Body of pancreas (tissue), 4 donors: ENCODE results near the gene CTRL. TPM values are rescaled to one million over a fixed set of nuclear protein-coding genes. Genes with fewer than 3 reads are reported as not detected.

Source experiments
- ATAC-seq: fragments of 150-250 bp; one replicate; pipeline ENCODE4 v1.9.1; 2016
- DNase-seq, 4 donors: peaks; one replicate each; pipeline ENCODE4 v3.0.0-alpha.2; 2019
- H3K27ac ChIP-seq, 4 donors: fragments of 200-600 bp; sonication (generic); 1 replicate in 3 of 4; 2 replicates in 1 of 4; pipeline versions ENCODE4 v1.5.1 to v1.6.1; 2016 to 2019; ENCODE audit warnings: mild to moderate bottlenecking in 1 of 4, mixed read lengths in 1 of 4, moderate library complexity in 1 of 4
- H3K27me3 ChIP-seq, 2 donors: fragments of 200-600 bp; sonication (generic); one replicate each; pipeline ENCODE4 v1.6.0; 2016; ENCODE audit warnings: mild to moderate bottlenecking in 1 of 2
- H3K36me3 ChIP-seq, 2 donors: fragments of 200-600 bp; sonication (generic); replicated peaks in 1 of 2; 2 replicates each; pipeline ENCODE4 v1.5.1; 2016; ENCODE audit warnings: low read depth in 2 of 2; ENCODE audit not compliant: insufficient read depth in 1 of 2
- H3K4me1 ChIP-seq: fragments of 200-600 bp; sonication (generic); one replicate; pipeline ENCODE4 v1.6.0; 2016
- H3K4me3 ChIP-seq, 2 donors: fragments of 200-600 bp; sonication (generic); 1 replicate in 1 of 2; 2 replicates in 1 of 2; pipeline ENCODE4 v1.5.1; 2016 to 2019
- H3K9me3 ChIP-seq, 3 donors: fragments of 200-600 bp; sonication (generic); 1 replicate in 2 of 3; 2 replicates in 1 of 3; pipeline ENCODE4 v1.5.1; 2016
- POLR2A ChIP-seq, 3 donors: fragments of 450-650 bp; IDR thresholded peaks; one replicate each; pipeline ENCODE4 v1.6.1; 2016; ENCODE audit warnings: antibody characterized with exemption in 3 of 3, mild to moderate bottlenecking in 2 of 3
- WGBS, 2 donors: methylation state at CpG; one replicate each; pipeline ENCODE4 v1.1.5; 2017; 5-methylcytosine and 5-hydroxymethylcytosine counted together
- intact Hi-C: fragments of 100-400 bp; cut with DNase I; formaldehyde crosslinking; loops from one replicate; pipeline ENCODE4 v1.15.1; 2023
- total RNA-seq, 2 donors: library from RNA; depleted of rRNA; stranded (reverse); fragments of >200 nt; gene quantifications; one replicate each; pipeline ENCODE4 v1.1.0, GENCODE V29; 2016
- TF ChIP-seq, protein P1 (sequence below), 7 experiments: fragments of 450-650 bp in 4 of 7; fragments of 200-600 bp in 3 of 7; sonication (generic) in 3 of 7; IDR thresholded peaks; one replicate each; pipeline ENCODE4 v1.5.1; 2016 to 2019; ENCODE audit warnings: antibody characterized with exemption in 7 of 7

Gene CTRL
- total RNA-seq, 2 donors from 2014 or later: 286 to 1,726 TPM

DNA sequence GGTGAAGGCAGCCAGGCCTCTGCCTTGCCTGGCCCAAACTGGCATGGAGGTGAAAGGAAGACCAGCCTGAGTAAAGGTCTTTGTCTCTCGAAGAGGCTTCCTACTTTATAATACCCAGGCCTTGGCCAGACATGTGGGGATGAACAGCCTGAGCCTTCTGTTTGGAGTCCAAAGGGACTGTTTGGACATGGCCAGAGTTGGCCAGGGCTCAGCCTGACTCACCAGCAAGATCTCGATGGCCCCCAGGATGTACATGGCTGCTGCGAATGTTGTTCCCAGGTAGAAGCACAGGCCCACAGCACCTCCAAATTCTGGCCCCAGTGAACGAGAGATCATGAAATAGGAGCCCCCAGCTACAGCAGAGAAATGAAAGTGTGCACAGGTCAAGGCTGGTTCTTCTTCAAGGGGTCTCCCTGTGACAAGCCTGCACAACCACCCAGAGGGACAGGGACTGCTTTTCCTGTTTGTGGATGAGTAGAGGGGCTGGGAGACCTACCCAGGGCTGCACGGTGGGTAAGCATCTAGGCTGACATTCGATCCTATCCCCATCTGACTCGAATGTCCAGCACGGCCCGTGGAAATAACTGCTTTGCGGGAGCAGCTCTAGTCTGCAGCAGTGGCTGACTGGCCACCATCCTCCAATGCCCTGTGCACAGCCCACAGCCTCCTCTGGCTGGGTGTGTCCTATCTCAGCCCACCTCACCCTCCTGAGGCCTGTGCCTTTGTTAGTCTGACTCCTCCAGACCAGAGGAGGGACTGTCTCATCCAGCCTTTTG is 22.9 kb upstream of the CTRL start:
- ATAC-seq (no peak), DNase-seq (no peak)
- intact Hi-C loops: no loop called here
- peaks cover 0 to 12% of the 10 kb centered on the region in 2 donors for H3K36me3 ChIP-seq
- no peaks in the 10 kb centered on the region for H3K9me3 ChIP-seq
- no peak overlapping the region for H3K4me3 ChIP-seq
- no peaks in the 10 kb centered on the region for H3K4me1 ChIP-seq
- no peak for TF ChIP-seq POLR2A (IDR thresholded peaks at IDR 0.05)
- TF ChIP-seq, protein P1, sequence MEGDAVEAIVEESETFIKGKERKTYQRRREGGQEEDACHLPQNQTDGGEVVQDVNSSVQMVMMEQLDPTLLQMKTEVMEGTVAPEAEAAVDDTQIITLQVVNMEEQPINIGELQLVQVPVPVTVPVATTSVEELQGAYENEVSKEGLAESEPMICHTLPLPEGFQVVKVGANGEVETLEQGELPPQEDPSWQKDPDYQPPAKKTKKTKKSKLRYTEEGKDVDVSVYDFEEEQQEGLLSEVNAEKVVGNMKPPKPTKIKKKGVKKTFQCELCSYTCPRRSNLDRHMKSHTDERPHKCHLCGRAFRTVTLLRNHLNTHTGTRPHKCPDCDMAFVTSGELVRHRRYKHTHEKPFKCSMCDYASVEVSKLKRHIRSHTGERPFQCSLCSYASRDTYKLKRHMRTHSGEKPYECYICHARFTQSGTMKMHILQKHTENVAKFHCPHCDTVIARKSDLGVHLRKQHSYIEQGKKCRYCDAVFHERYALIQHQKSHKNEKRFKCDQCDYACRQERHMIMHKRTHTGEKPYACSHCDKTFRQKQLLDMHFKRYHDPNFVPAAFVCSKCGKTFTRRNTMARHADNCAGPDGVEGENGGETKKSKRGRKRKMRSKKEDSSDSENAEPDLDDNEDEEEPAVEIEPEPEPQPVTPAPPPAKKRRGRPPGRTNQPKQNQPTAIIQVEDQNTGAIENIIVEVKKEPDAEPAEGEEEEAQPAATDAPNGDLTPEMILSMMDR (IDR thresholded peaks at IDR 0.05): no peak
- 82 to 87% methylated on average over 4 to 10 of the region's 10 CpGs for WGBS, 2 donors
- H3K27ac ChIP-seq: no peak overlapping the region
- no peaks in the 10 kb centered on the region for H3K27me3 ChIP-seq

DNA sequence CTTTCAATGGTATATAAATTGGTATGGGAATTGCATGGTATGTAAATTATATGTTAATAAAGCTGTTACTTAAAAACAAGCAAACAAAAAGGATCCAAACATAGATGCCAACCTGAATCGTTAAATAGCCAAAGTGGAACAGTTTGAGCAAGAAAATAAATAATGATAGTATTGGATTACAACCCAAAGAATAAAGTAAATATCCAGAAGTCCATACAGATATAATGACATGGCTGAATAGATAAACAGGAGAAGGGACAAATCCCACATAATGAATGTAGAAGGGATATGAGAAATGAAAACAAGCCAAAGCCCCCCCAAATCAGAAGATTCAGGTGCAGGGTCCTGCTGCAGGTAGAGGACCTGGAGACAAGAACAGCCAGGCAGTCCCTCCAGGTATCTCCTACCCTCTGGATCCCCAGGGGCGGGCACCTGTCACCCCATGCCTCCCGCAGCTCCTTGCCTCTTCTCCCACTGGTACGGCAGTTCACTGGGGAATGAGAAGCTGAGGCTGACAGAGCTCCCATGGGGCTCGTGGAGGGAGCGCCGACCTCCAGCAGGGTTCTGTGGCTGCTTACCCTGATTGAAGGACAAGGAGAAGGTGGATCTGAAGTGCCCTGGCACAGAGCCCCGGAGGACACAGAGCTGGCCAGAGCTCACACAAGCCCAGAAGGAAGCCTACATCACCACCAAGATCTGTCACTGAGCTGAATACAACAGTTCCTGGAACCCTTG is 22.1 kb upstream of the CTRL start:
- Histone ChIP-seq H3K27ac (no peak overlapping the region), H3K36me3 (peaks cover 0 to 12% of the 10 kb centered on the region in 2 donors), H3K27me3 (no peaks in the 10 kb centered on the region), H3K9me3 (no peaks in the 10 kb centered on the region), H3K4me3 (no peak overlapping the region), H3K4me1 (no peaks in the 10 kb centered on the region)
- DNase-seq (no peak), ATAC-seq (no peak)
- intact Hi-C loops: no loop called here
- no peak for TF ChIP-seq POLR2A (IDR thresholded peaks at IDR 0.05)
- TF ChIP-seq, protein P1 (IDR thresholded peaks at IDR 0.05): no peak
- WGBS, 2 donors: 78 to 86% methylated on average over 8 of the region's 8 CpGs

DNA sequence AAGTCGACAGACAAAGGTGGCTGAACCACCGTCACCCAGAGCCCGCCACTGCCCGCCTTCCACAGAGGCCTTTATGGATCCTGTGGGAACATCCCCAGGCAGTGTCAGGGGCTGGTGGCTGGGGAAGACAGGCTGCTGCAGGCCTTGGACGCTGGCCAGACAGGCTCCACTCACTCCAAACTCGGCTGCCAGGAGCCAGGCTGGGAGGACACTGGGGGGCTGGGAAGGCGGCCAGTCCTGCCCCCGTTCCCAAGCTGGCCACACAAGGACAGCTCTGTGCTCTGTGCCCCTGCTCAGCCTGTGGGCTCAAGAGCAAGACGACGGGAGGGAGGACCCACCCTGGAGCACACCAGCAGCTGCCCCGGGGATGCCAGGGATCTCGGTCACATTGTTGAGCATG is 19.8 kb upstream of the CTRL start:
- peak in 2 of 4 donors; percentile 15 to 36 for DNase-seq
- no peak overlapping the region for H3K4me3 ChIP-seq
- 73 to 100% methylated on average over 2 to 12 of the region's 12 CpGs for WGBS, 2 donors
- TF ChIP-seq, protein P1 (IDR thresholded peaks at IDR 0.05): no peak
- TF ChIP-seq POLR2A (IDR thresholded peaks at IDR 0.05): no peak
- ATAC-seq: no peak
- H3K36me3 ChIP-seq: peaks cover 0 to 17% of the 10 kb centered on the region in 2 donors
- intact Hi-C loops: no loop called here
- H3K4me1 ChIP-seq: no peaks in the 10 kb centered on the region
- H3K27ac ChIP-seq: no peak overlapping the region
- H3K27me3 ChIP-seq: no peaks in the 10 kb centered on the region
- no peaks in the 10 kb centered on the region for H3K9me3 ChIP-seq

GRCh38 chr16:67950335-67950843 is 18.7 kb upstream of the CTRL start:
- Histone ChIP-seq H3K4me1 (no peaks in the 10 kb centered on the region), H3K9me3 (no peaks in the 10 kb centered on the region), H3K36me3 (peaks cover 0 to 21% of the 10 kb centered on the region in 2 donors), H3K27me3 (no peaks in the 10 kb centered on the region), H3K27ac (no peak overlapping the region), H3K4me3 (no peak overlapping the region)
- ATAC-seq (no peak), DNase-seq (no peak)
- TF ChIP-seq POLR2A (IDR thresholded peaks at IDR 0.05): no peak
- TF ChIP-seq, protein P1 (IDR thresholded peaks at IDR 0.05): no peak
- WGBS, 2 donors: 87 to 91% methylated on average over 7 to 16 of the region's 16 CpGs
- intact Hi-C loops: no loop called here
